ENCODE results near the gene CCDC57. TPM values are rescaled to one million over a fixed set of nuclear protein-coding genes. Genes with fewer than 3 reads are reported as not detected.
A peak's percentile ranks its signal among the peaks of the same experiment; 100 is the strongest.

Gene CCDC57
- total RNA-seq, 1 donor from 2014 or later = 50.6 TPM

GRCh38 chr17:82228278-82228841 is 15.7 kb upstream of the CCDC57 start:
- ATAC-seq = no peak

GRCh38 chr17:82227629-82228277 is 15.1 kb upstream of the CCDC57 start:
- ATAC-seq (no peak), DNase-seq (ENCODE audit: low spot score) (no peak)
- intact Hi-C loops (cut with DNase I) = no loop called here

More at GRCh38 chr17:82228278-82228841, 15.7 kb upstream of the CCDC57 start:
- DNase-seq (ENCODE audit: low spot score) = no peak
- intact Hi-C loops (cut with DNase I) = no loop called here

DNA sequence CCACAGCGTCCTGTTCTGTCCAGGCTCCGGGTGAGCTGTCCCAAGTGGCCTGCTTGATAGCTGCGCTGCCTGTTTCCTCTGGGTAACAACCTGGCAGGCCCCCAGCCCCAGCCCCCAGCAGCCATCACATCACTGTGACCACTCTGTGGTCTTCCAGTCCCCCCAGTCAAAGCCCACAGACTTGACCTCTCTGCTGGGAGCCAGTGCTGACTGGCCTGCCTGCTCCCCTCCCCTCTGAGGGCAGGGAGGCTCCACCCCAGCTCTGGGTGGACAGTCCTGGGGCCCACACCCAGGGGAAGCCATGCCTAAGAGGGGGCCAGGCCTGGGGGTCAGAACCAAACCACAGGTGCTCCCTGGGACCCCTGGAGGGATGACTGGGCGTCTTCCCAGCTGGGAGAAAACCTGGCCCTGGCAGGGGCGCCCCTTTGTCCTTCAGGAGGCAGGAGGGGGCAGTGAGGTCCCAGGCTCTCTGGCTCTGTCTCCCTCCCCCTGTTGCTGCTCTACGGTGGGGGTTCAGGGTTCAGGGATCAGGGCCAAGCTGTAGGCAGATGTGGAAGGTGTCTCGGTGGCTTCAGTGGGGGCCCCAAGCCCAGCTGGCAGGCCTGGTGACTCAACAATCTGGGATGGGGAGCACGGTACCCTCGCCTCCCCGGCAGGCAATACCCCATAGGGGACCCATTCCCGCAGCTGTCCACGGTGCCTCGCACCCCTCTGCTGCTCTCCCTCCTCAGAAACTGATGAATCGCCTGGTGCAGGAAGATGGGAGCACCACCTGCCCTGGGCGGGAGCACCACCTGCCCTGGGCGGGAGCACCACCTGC is 14.4 kb upstream of the CCDC57 start:
- ATAC-seq = no peak
- DNase-seq (ENCODE audit: low spot score) = no peak
- intact Hi-C loops (cut with DNase I) = no loop called here

DNA sequence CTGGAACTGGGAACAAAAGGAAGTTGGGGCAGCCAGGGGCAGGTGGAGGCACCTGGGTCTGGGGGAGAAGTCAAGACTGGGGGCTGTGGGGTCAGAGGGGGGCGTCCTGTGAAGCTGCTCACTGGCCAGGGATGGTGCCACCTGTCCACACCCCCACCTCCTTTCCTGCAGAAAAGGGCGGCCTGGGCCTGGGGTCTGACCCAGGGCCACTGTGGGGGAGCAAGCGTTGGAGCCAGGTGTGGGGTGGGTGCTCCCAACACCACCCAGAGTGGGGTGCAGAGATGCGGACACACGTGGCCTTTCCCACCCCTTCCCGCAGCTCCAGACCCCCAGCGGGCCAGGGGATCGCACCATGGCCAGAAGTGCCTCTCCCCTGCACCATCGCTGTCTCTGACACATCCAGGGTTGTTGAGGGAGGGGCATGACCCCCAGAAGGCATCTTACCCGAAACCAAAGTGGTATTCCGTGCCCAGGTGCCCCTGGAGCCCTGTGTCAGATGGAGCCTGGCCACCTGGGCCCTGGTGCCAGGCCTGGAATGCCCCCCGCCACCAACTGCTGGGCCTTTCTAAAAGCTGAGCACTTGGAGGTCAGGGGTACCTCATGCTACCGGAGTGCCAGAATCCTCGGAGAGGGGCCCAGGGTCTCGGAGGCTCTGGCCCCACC is 13.6 kb upstream of the CCDC57 start:
- DNase-seq (ENCODE audit: low spot score) = no peak
- no peak for ATAC-seq
- intact Hi-C loops (cut with DNase I) = no loop called here

- DNase-seq (ENCODE audit: low spot score) = no peak
- no peak for ATAC-seq
- intact Hi-C loops (cut with DNase I) = no loop called here
Observed at GRCh38 chr17:82225368-82226029, 12.9 kb upstream of the CCDC57 start.

DNA sequence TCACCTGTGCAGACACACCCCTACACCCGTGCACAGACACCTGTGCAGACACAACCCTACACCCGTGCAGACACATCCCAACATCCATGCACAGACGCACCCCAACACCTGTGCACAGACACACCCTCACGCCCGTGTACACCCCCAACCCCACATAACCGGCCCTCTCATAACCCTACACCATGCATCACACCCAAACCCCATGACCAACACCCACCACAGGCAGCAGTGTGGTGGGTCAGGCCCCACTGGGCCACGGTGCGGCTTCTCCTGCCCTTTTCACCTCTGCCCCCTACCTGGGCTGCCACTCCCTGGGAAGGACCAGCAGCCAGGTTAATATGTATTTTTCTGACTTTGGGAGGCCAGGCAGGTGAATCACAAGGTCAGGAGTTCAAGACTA is 12.0 kb upstream of the CCDC57 start:
- DNase-seq (ENCODE audit: low spot score) = no peak
- intact Hi-C loops (cut with DNase I) = no loop called here
- no peak for ATAC-seq

DNA sequence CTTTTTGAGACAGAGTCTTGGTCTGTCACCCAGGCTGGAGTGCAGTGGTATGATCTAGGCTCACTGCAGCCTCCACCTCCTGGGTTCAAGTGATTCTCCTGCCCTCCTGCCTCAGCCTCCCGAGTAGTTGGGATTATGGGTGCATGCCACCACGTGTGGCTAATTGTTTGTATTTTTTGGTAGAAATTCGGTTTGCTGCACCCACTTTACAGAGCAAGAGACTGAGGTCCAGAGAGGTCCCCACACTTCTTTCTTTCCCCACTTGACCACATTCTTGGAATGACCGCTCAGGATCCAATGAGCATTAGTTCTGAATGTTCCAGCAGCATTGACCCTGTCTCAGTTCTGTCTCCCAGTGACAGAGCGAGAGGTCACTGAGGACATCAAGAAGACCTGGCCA is 10.9 kb upstream of the CCDC57 start:
- no peak for DNase-seq (ENCODE audit: low spot score)
- intact Hi-C loops (cut with DNase I) = no loop called here
- no peak for ATAC-seq

DNA sequence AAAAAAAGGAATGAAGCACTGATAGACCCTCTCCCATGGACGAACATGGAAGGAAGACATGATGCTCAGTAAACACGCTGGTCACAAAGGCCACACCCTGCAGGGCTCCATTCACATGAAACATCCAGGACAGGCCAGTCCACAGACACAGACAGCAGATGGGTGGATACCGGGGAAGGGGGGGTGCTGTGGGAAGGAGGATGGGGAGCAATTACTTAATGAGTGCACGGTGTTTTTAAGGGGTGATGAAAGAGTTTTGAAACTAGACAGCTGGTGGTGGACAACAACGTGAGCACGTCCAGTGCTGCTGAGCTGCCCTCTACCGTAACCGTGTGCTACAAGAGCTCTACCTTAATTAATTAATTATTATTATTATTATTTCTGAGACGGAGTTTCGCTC is 10.2 kb upstream of the CCDC57 start:
- no peak for DNase-seq (ENCODE audit: low spot score)
- ATAC-seq = no peak
- intact Hi-C loops (cut with DNase I) = no loop called here

GRCh38 chr17:82221341-82221902 is 8.8 kb upstream of the CCDC57 start:
- no peak for DNase-seq (ENCODE audit: low spot score)
- intact Hi-C loops (cut with DNase I) = no loop called here
- no peak for ATAC-seq

GRCh38 chr17:82219753-82220709 is 7.4 kb upstream of the CCDC57 start:
- DNase-seq (ENCODE audit: low spot score) (no peak), ATAC-seq (no peak)
- intact Hi-C loops (cut with DNase I) = no loop called here

- intact Hi-C loops (cut with DNase I) = no loop called here
- no peak for ATAC-seq
- DNase-seq (ENCODE audit: low spot score) = no peak
Observed at GRCh38 chr17:82219083-82219482, 6.4 kb upstream of the CCDC57 start.

DNA sequence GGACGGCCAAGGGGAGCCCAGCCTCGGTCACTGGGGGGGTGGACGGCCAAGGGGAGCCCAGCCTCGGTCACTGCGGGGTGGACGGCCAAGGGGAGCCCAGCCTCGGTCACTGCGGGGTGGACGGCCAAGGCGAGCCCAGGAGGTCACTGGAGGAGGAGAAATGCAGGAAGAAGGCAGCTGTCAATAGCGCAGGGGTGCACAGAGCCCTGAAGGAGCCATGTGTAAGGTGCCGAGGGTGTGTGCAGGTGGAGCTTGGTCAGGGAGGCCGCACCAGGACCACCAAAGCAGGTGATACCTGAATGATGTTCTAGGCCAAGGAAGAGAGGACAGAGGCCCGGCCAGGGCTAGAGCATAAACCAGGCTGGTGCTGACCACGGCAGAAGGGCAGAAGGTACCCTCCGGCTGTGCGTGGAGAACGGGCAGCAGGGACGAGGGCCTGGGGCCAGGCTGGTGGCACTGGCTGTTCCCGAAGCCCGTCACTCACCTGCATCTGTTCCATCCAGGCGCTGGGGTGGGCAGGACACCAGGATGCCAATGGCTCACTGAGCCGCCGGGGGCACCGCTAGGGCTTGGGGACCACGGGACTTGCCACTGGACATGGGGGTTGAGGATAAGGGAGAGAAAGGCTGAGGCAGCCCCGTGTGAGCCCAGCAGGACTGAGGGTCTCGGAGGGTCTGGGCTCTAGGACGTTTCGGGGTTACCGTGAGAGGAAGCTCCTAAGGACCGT is 5.9 kb upstream of the CCDC57 start:
- ATAC-seq (no peak), DNase-seq (ENCODE audit: low spot score) (peak; percentile 61)
- intact Hi-C loops (cut with DNase I) = no loop called here

GRCh38 chr17:82217530-82218204 is 5.0 kb upstream of the CCDC57 start:
- peak; percentile 57 for ATAC-seq
- intact Hi-C loops (cut with DNase I) = no loop called here
- DNase-seq (ENCODE audit: low spot score) = peak; percentile 73

- ATAC-seq (peak; percentile 37), DNase-seq (ENCODE audit: low spot score) (peak; percentile 68)
- intact Hi-C loops (cut with DNase I) = no loop called here
Observed at GRCh38 chr17:82217120-82217529, 4.5 kb upstream of the CCDC57 start.

DNA sequence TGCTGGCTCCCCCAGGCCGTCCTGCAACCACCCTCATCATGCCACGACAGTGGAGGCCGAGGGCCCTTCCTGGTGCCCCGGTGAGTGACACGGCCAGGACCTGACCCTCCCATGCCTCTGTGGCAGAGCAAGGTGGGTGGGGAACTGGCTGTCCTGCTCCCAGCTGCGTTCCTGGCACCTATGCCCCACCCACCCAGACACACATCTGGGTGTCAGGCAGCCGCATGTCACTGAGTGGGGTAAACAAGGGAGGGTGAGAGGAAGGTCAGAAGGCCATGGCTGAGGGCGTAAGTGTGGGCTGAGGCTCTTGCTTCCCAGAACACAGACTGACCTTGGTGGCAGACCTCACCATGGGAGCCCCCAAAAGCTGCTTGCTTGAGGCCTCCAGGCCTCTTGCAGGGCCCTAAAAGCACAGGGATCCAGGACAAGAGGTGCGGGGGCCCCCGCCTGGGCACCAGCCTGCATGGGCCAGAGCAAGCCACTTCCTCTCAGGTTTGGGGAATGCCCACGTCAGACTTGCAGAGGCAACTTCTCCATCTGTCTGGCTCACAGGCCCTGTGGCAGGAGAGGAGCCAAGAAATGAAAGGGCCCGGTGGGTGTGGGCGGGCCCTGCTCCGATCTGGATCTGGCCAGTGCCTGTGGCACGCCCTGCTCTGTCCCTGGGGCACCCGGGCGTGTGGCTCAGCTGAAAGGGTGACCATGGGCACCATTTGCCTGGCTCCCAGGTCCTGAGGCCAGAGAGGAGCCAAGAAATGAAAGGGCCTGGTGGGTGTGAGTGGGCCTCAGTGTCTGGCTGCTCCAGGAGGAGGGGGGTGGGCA is 3.9 kb upstream of the CCDC57 start:
- DNase-seq (ENCODE audit: low spot score) = peak; percentile 81
- intact Hi-C loops (cut with DNase I) = no loop called here
- peak; percentile 80 for ATAC-seq

DNA sequence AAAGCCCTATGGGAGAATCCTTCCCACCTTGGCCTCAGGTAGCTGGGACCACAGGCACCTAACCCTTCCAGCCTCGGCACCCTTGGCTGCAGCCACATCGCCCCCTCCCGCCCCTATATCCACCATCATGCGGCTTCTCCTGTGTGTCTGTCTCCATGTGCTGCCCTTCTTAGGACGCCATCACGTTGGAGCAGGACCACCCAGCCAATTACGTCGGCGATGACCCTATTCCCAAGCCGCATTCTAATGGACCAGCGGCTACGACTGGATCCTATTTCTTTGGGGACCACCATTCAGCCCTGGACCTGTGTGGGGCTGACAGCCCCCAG is 3.3 kb upstream of the CCDC57 start:
- no peak for ATAC-seq
- no peak for DNase-seq (ENCODE audit: low spot score)
- intact Hi-C loops (cut with DNase I) = no loop called here
